ENCODE results near the gene PIH1D1.

The PIH1D1 gene

DNA sequence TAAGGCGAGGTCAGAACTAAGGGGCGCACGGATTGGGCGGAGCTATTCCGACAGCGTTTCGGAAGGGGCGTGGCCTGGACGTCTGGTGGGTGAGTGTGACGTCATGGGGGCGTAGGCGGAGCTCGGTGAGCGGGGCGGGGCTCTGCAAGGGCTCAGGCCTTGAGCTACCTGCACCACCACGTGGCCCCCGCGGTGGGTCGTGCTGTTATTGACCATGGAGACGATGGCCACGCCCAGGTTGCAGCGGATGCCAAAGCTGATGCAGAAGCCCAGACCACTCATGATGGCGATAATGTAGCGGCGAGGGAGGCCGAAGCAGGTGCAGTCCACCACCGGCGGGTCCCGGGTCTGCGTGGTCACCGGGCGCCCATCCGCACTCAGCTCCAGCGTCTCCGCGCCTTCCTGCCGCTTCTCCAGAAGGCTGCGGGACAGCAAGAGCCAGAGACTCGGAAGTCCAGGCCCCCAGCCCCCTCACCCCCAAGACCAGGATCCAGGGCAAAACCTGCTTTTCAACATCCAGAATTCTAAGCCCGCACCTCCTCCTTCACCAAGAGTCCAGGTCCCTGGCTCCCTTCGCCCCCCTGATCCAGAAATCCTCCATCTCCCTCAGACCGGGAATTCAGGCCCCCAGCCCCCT lies 15.1 kb downstream of the PIH1D1 start:
- Histone ChIP-seq H3K4me3 (ENCODE audit: low read depth in 1 of 2, low read length in 2 of 2) (no peak overlapping the region), H3K4me1 (ENCODE audit: control insufficient read depth in 1 of 2, insufficient read depth in 2 of 2, low read length in 2 of 2) (no peaks in the 10 kb centered on the region), H3K36me3 (ENCODE audit: control insufficient read depth in 1 of 2, insufficient read depth in 2 of 2, low read length in 2 of 2) (no peaks in the 10 kb centered on the region), H3K9ac (ENCODE audit: low read depth in 1 of 2, low read length in 2 of 2) (no peak overlapping the region), H3K27ac (ENCODE audit: low read depth, low read length) (no peak overlapping the region), H3K27me3 (ENCODE audit: control insufficient read depth in 1 of 2, insufficient read depth in 2 of 2, low read length in 2 of 2) (peaks cover 82 to 85% of the 10 kb centered on the region in 2 donors), H3K9me3 (ENCODE audit: control insufficient read depth in 1 of 2, low read length in 2 of 2) (no peaks in the 10 kb centered on the region)

DNA sequence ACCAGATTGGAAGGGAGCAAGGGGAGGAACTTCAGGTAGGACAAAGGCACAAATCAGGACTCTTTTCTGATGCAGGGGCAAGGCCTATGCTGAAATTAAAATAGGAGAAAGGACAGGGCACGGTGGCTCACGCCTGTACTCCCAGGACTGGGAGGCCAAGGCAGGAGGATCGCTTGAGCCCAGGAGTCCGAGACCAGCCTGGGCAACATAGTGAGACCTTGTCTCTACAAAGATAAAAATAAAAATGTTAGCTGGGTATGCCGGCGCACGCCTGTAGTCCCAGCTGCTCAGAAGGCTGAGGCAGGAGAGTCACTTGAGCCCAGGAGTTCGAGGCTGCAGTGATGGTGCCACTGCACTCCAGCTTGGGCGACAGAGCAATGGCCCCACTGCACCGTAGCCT lies 15.9 kb downstream of the PIH1D1 start:
- no peaks in the 10 kb centered on the region for H3K36me3 ChIP-seq (ENCODE audit: control insufficient read depth in 1 of 2, insufficient read depth in 2 of 2, low read length in 2 of 2)
- no peak overlapping the region for H3K27ac ChIP-seq (ENCODE audit: low read depth, low read length)
- no peak overlapping the region for H3K4me3 ChIP-seq (ENCODE audit: low read depth in 1 of 2, low read length in 2 of 2)
- H3K9ac ChIP-seq (ENCODE audit: low read depth in 1 of 2, low read length in 2 of 2), result no peak overlapping the region
- H3K27me3 ChIP-seq (ENCODE audit: control insufficient read depth in 1 of 2, insufficient read depth in 2 of 2, low read length in 2 of 2), result peaks cover 86 to 88% of the 10 kb centered on the region in 2 donors
- H3K9me3 ChIP-seq (ENCODE audit: control insufficient read depth in 1 of 2, low read length in 2 of 2), result no peaks in the 10 kb centered on the region
- H3K4me1 ChIP-seq (ENCODE audit: control insufficient read depth in 1 of 2, insufficient read depth in 2 of 2, low read length in 2 of 2), result no peaks in the 10 kb centered on the region

DNA sequence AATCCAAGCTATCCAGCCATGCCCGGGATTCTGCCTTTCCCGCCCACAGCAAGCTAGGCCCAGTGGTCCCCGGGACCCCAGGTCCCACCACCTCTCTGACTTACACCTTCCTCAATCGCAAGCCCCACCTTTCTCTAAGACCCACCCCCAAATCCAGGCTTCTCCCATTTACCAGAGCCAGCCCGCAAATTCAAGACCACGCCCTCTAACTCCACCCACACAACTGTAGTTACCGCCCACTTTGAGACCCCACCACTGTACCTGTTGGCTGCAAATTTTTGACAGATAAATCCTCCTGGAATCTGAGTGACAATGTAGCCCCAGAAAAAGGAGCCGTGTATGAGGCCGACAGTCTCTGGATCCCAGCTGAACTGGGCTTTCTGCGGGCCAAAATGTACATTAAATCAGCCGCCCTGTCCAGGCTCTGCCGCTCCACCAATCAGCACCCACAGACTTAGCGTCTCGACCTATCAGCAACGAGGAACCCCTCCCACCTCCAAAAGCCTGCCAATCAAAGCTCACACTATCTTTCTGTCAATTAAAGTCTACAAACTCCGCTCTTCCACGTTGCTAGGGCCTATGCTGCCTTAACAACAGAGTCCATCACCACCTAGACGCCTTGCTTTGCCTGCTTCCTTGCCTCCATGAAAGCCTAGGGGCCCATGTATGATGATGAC lies 16.6 kb downstream of the PIH1D1 start:
- Histone ChIP-seq H3K9me3 (ENCODE audit: control insufficient read depth in 1 of 2, low read length in 2 of 2) (no peaks in the 10 kb centered on the region), H3K9ac (ENCODE audit: low read depth in 1 of 2, low read length in 2 of 2) (no peak overlapping the region), H3K4me1 (ENCODE audit: control insufficient read depth in 1 of 2, insufficient read depth in 2 of 2, low read length in 2 of 2) (no peaks in the 10 kb centered on the region), H3K27ac (ENCODE audit: low read depth, low read length) (no peak overlapping the region), H3K4me3 (ENCODE audit: low read depth in 1 of 2, low read length in 2 of 2) (no peak overlapping the region), H3K36me3 (ENCODE audit: control insufficient read depth in 1 of 2, insufficient read depth in 2 of 2, low read length in 2 of 2) (no peaks in the 10 kb centered on the region), H3K27me3 (ENCODE audit: control insufficient read depth in 1 of 2, insufficient read depth in 2 of 2, low read length in 2 of 2) (peaks cover 85 to 88% of the 10 kb centered on the region in 2 donors)

DNA sequence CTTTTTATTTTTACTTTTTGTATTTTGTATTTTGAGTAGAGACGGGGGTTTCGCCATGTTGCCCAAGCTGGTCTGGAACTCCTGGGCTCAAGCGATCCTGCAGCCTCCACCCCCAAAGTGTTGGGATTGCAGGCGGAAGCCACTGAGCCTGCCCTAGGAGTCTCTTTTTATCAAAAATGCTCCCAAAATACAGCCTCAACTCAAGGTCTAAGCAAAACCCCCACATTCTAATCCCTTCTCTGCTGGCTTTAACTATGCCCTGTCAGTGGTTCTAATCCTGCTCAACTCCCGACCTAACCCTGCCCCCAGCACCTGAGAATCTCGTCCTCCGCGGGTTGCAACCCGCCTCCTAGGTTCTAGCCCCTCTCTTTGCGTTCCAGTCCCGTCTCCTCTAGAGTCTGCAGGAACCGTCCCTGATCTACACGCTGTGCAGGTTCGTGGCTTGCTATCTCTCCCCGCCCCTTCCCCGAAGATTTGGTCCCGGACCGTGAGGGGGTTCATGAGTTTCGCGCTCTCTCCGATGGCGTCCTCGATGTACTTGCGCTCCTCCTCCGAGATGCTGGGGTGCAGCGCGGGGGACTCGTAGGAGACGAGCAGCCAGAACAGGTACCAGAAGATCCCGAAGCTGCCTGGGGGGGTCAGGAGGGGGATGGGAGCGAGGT lies 18.2 kb downstream of the PIH1D1 start:
- no peak overlapping the region for H3K9ac ChIP-seq (ENCODE audit: low read depth in 1 of 2, low read length in 2 of 2)
- no peak overlapping the region for H3K4me3 ChIP-seq (ENCODE audit: low read depth in 1 of 2, low read length in 2 of 2)
- H3K27ac ChIP-seq (ENCODE audit: low read depth, low read length), result no peak overlapping the region
- H3K36me3 ChIP-seq (ENCODE audit: control insufficient read depth in 1 of 2, insufficient read depth in 2 of 2, low read length in 2 of 2), result no peaks in the 10 kb centered on the region
- H3K4me1 ChIP-seq (ENCODE audit: control insufficient read depth in 1 of 2, insufficient read depth in 2 of 2, low read length in 2 of 2), result no peaks in the 10 kb centered on the region
- H3K27me3 ChIP-seq (ENCODE audit: control insufficient read depth in 1 of 2, insufficient read depth in 2 of 2, low read length in 2 of 2), result peaks cover 84 to 88% of the 10 kb centered on the region in 2 donors
- H3K9me3 ChIP-seq (ENCODE audit: control insufficient read depth in 1 of 2, low read length in 2 of 2), result no peaks in the 10 kb centered on the region

DNA sequence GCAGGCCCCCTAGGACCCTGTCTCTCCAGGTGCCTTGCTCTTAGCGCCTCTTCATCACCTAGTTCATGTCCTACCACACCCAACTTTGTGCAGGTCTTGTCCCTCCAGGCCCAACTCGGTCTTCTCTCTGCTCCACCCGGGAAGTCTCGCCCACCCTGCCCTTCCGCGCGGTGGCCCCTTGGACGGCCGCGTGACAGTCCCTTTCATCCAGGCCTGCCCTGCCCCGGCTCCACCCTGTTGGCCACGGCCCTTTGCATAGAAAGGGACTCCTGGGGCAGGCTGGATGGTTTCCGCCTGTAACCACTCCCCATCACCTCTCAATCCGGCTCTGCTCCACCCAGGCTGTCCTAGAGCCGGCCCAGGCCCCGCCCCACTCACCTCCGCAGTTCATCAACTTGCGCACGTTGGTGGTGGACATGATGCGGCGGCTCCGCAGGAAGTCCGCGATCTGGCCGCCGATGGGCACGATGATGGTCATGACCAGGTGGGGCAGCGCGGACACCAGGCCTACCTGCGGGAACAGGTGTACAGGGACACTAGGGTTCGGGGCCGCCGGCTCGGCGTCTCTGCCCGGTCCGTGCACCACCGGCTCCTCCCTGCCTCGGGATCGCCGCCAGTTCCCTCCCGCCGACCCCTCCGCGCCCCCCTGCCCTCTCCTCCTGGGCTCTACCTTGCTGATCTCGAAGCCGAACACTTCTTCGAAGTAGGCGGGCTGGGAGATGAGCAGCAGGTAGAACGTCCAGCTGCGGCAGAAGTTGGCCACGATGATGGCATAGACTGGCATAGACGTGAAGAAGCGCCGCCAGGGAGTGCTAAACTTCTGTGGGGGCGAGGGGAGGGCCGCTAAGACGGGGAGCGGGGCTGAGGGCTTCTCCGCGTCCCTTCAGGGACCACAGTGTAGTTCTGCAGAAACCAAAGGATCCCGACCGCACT lies 19.2 kb downstream of the PIH1D1 start:
- no peak overlapping the region for H3K4me3 ChIP-seq (ENCODE audit: low read depth in 1 of 2, low read length in 2 of 2)
- no peak overlapping the region for H3K9ac ChIP-seq (ENCODE audit: low read depth in 1 of 2, low read length in 2 of 2)

DNA sequence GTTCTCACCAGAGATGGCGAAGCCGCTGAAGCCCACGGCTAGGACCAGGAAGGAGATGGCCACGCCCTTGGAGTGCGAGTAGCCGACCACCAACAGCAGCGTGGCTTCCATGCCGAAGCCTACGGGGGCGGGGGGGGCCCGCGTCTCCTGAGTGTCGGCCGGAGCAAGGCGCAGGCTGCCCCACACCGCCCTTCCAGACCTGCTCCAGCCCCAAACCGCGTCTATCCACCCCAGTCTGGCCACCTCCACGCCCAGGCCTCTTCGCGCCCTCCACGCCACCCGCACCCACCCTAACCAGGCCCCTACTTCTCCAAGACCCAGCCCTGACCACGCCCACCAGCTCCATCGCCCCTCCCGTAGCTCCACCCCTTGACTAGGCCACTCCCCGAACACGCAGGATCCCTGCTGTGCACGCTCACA lies 20.3 kb downstream of the PIH1D1 start:
- H3K9ac ChIP-seq (ENCODE audit: low read depth in 1 of 2, low read length in 2 of 2), result no peak overlapping the region
- H3K9me3 ChIP-seq (ENCODE audit: control insufficient read depth in 1 of 2, low read length in 2 of 2), result no peaks in the 10 kb centered on the region
- no peaks in the 10 kb centered on the region for H3K36me3 ChIP-seq (ENCODE audit: control insufficient read depth in 1 of 2, insufficient read depth in 2 of 2, low read length in 2 of 2)
- H3K4me3 ChIP-seq (ENCODE audit: low read depth in 1 of 2, low read length in 2 of 2), result no peak overlapping the region
- no peak overlapping the region for H3K27ac ChIP-seq (ENCODE audit: low read depth, low read length)
- H3K27me3 ChIP-seq (ENCODE audit: control insufficient read depth in 1 of 2, insufficient read depth in 2 of 2, low read length in 2 of 2), result peaks cover 84 to 91% of the 10 kb centered on the region in 2 donors
- peaks cover 0 to 4% of the 10 kb centered on the region in 2 donors for H3K4me1 ChIP-seq (ENCODE audit: control insufficient read depth in 1 of 2, insufficient read depth in 2 of 2, low read length in 2 of 2)

More for the DNA sequence above, 19.2 kb downstream of the PIH1D1 start:
- Histone ChIP-seq H3K4me1 (ENCODE audit: control insufficient read depth in 1 of 2, insufficient read depth in 2 of 2, low read length in 2 of 2) (peaks cover 0 to 4% of the 10 kb centered on the region in 2 donors), H3K36me3 (ENCODE audit: control insufficient read depth in 1 of 2, insufficient read depth in 2 of 2, low read length in 2 of 2) (no peaks in the 10 kb centered on the region), H3K27ac (ENCODE audit: low read depth, low read length) (no peak overlapping the region), H3K27me3 (ENCODE audit: control insufficient read depth in 1 of 2, insufficient read depth in 2 of 2, low read length in 2 of 2) (peaks cover 82 to 91% of the 10 kb centered on the region in 2 donors), H3K9me3 (ENCODE audit: control insufficient read depth in 1 of 2, low read length in 2 of 2) (no peaks in the 10 kb centered on the region)

DNA sequence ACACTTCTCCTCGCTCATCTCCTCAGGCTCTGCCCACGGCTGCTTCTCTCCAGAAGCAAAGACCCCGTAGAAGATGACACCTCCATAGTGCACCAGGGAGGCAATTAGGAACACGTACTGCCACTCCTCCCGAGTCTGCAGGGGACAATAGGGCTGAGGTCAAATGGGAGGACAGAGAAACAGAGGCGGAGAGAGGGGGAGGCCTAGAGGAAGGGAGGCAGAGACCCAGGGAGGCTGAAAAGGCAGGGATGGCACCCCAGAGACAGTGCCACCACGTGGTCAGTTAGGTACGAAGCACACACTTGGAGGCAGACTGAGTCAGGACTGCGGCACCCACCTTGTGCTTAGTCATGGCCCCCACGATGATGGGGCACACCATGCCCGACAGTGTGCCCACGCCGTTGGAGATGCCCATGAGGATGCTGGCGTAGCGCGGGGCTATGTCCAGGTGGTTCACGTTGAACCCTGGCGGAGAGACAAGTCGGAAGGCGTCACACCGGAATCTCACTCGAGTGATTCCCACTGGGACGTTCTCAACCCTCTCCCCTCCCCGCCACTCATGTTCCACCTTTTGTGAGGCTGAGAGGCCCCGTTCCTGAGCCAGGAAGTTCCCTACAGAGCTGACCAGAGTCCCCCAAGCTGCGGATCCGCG lies 20.8 kb downstream of the PIH1D1 start:
- H3K9ac ChIP-seq (ENCODE audit: low read depth in 1 of 2, low read length in 2 of 2), result no peak overlapping the region
- H3K4me1 ChIP-seq (ENCODE audit: control insufficient read depth in 1 of 2, insufficient read depth in 2 of 2, low read length in 2 of 2), result peaks cover 0 to 4% of the 10 kb centered on the region in 2 donors
- peaks cover 87 to 91% of the 10 kb centered on the region in 2 donors for H3K27me3 ChIP-seq (ENCODE audit: control insufficient read depth in 1 of 2, insufficient read depth in 2 of 2, low read length in 2 of 2)
- H3K27ac ChIP-seq (ENCODE audit: low read depth, low read length), result no peak overlapping the region
- no peaks in the 10 kb centered on the region for H3K9me3 ChIP-seq (ENCODE audit: control insufficient read depth in 1 of 2, low read length in 2 of 2)
- no peaks in the 10 kb centered on the region for H3K36me3 ChIP-seq (ENCODE audit: control insufficient read depth in 1 of 2, insufficient read depth in 2 of 2, low read length in 2 of 2)
- H3K4me3 ChIP-seq (ENCODE audit: low read depth in 1 of 2, low read length in 2 of 2), result no peak overlapping the region

DNA sequence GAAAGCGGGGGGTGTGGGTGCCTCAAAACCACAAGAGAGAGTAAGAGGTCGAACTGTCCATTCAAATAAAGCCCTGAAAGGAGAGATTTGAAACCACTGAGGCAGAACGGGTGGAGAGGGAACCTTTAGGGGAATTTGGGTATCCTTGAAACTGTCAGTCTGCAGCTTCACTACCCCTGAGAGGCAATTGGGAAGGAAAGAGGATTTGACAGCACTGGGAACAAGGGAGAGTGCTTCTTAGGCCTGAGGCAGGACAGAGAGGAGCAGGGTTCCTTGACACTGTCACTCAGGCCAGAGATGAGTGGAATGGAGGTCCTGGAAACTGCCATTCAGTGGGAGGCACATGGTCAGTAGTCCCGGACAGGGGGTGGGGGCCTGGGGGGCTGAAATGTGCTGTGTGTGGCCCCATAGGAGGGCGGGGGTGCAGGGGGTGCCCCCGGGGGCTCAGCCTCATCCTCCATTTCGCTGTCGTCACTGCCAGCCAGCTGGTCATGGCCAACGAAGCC lies 21.4 kb downstream of the PIH1D1 start:
- no peak overlapping the region for H3K27ac ChIP-seq (ENCODE audit: low read depth, low read length)
- no peaks in the 10 kb centered on the region for H3K9me3 ChIP-seq (ENCODE audit: control insufficient read depth in 1 of 2, low read length in 2 of 2)
- no peak overlapping the region for H3K9ac ChIP-seq (ENCODE audit: low read depth in 1 of 2, low read length in 2 of 2)
- H3K4me3 ChIP-seq (ENCODE audit: low read depth in 1 of 2, low read length in 2 of 2), result no peak overlapping the region
- no peaks in the 10 kb centered on the region for H3K36me3 ChIP-seq (ENCODE audit: control insufficient read depth in 1 of 2, insufficient read depth in 2 of 2, low read length in 2 of 2)
- H3K27me3 ChIP-seq (ENCODE audit: control insufficient read depth in 1 of 2, insufficient read depth in 2 of 2, low read length in 2 of 2), result peaks cover 89 to 92% of the 10 kb centered on the region in 2 donors
- peaks cover 0 to 4% of the 10 kb centered on the region in 2 donors for H3K4me1 ChIP-seq (ENCODE audit: control insufficient read depth in 1 of 2, insufficient read depth in 2 of 2, low read length in 2 of 2)
